CD4-positive, alpha-beta T cell (primary cell): ENCODE data around the gene CMIP. TPM values are rescaled to one million over a fixed set of nuclear protein-coding genes. Genes with fewer than 3 reads are reported as not detected.

ENCODE experiments used
- ATAC-seq: fragments of 200-7000 bp; cut with Tn5 transposase; one replicate; pipeline ENCODE4 v1.10.0; 2022; ENCODE audit warnings: mild to moderate bottlenecking; ENCODE audit not compliant: poor library complexity
- CTCF ChIA-PET: fragments of 350-600 bp; sonication (Branson Sonifier 250); formaldehyde crosslinking; loops from one replicate; lab custom pipeline; 2021; ENCODE audit warnings: antibody characterized with exemption, inconsistent platforms; lab: Charles Lee
- POLR2A ChIA-PET: fragments of 350-600 bp; sonication (Branson Sonifier 250); formaldehyde crosslinking; loops from one replicate; lab custom pipeline; 2021; ENCODE audit warnings: antibody characterized with exemption, inconsistent platforms; lab: Charles Lee
- DNase-seq, 14 experiments: peaks; one replicate each; pipeline ENCODE4 v3.0.0-alpha.2; 2013 to 2020; ENCODE audit warnings: mixed read lengths in 2 of 14
- H3K27ac ChIP-seq, 2 donors: one replicate each; pipeline versions ENCODE4 v1.5.1 to v1.7.0; 2013; ENCODE audit warnings: low read length in 2 of 2, low read depth in 1 of 2, mild to moderate bottlenecking in 1 of 2
- H3K27me3 ChIP-seq, 2 experiments: 1 replicate in 1 of 2; 2 replicates in 1 of 2; pipeline versions ENCODE4 v1.6.1 to v1.7.0; 2013; ENCODE audit warnings: low read length in 2 of 2, control low read depth in 1 of 2, mild to moderate bottlenecking in 1 of 2, moderate library complexity in 1 of 2; ENCODE audit not compliant: insufficient read depth in 2 of 2, control insufficient read depth in 1 of 2
- H3K36me3 ChIP-seq: one replicate; pipeline ENCODE4 v1.6.1; 2013; ENCODE audit warnings: low read length, control low read depth; ENCODE audit not compliant: insufficient read depth
- H3K4me1 ChIP-seq: one replicate; pipeline ENCODE4 v1.6.1; 2013; ENCODE audit warnings: low read length, control low read depth; ENCODE audit not compliant: insufficient read depth
- H3K4me3 ChIP-seq: one replicate; pipeline ENCODE4 v1.5.1; 2013; ENCODE audit warnings: mild to moderate bottlenecking, low read length, moderate library complexity
- H3K9me3 ChIP-seq, 2 experiments: 1 replicate in 1 of 2; 2 replicates in 1 of 2; pipeline versions ENCODE4 v1.6.1 to v1.7.0; 2013; ENCODE audit warnings: low read length in 2 of 2, mild to moderate bottlenecking in 2 of 2, control low read depth in 1 of 2, moderate library complexity in 1 of 2; ENCODE audit not compliant: control insufficient read depth in 1 of 2, insufficient read depth in 1 of 2
- H3K27ac Mint-ChIP-seq: one replicate; pipeline ENCODE4 v1.8.0; 2020; ENCODE audit warnings: mixed read lengths
- H3K27me3 Mint-ChIP-seq: one replicate; pipeline ENCODE4 v1.8.0; 2021; ENCODE audit warnings: mixed read lengths
- H3K36me3 Mint-ChIP-seq: one replicate; pipeline ENCODE4 v1.8.0; 2021; ENCODE audit warnings: low read depth, mixed read lengths
- H3K4me1 Mint-ChIP-seq: one replicate; pipeline ENCODE4 v1.8.0; 2021; ENCODE audit warnings: low read depth, mixed read lengths
- H3K4me3 Mint-ChIP-seq: one replicate; pipeline ENCODE4 v1.8.0; 2020; ENCODE audit warnings: mild to moderate bottlenecking, mixed read lengths
- H3K9me3 Mint-ChIP-seq: one replicate; pipeline ENCODE4 v1.8.0; 2020; ENCODE audit warnings: mixed read lengths
- intact Hi-C, 2 experiments: fragments of 100-400 bp; cut with DNase I in 1 of 2; cut with micrococcal nuclease in 1 of 2; formaldehyde crosslinking; loops; one replicate each; pipeline versions ENCODE4 v1.15.1 to v1.9.0; 2023 to 2025; cut with DNase I, micrococcal nuclease
- total RNA-seq, 174 experiments: library from RNA in 2 of 174; stranded (reverse) in 2 of 174; gene quantifications; one replicate each; pipeline ENCODE4 v1.2.3 and lab custom pipeline; 2021 to 2026
- TF ChIP-seq, protein P1 (sequence below): fragments of 200-600 bp; IDR thresholded peaks from one replicate; pipeline ENCODE4 v1.8.0; 2022; ENCODE audit warnings: antibody characterized with exemption, mild to moderate bottlenecking

Gene CMIP
- total RNA-seq, 2 experiments from 2014 or later, result 33.5 to 35.3 TPM

DNA sequence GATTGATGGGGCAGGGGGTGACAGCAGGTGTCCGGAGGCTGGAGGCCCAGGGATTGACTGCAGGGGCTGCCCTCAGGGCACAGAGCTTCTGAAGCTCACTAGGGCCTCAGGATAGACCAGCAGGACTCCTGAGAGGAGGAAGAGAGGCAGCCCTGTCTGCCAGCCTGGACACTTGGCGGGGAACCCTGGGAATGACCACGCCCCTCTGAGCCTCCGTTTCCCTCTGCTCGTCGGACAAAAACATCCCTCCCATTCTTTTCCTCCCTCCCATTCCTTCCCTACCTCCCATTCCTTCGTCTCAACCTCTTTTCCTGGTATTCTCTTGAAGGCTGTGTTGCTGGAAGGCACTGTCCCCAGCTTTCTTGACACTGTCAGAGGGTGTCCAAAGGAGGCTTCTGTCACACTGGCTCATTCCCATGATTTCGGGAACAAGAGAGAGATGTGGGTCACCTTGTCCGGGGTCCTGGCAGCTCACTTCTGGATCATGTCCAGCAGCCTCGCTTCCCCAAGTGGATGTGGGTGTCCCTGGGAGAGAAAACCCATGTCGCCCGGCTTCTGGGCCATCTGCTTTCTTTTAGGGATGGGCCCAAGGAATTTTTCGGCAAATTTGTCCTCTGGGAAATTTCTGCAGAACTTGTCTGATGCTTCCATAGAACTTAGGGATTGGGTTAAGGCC, 145.5 kb downstream of the CMIP start:
- H3K36me3 ChIP-seq, result no peaks in the 10 kb centered on the region
- H3K4me1 Mint-ChIP-seq, result peaks cover 23% of the 10 kb centered on the region
- H3K4me3 ChIP-seq, result no peak overlapping the region
- H3K27ac Mint-ChIP-seq, result no peak overlapping the region
- H3K27me3 ChIP-seq, result no peaks in the 10 kb centered on the region
- TF ChIP-seq, protein P1, sequence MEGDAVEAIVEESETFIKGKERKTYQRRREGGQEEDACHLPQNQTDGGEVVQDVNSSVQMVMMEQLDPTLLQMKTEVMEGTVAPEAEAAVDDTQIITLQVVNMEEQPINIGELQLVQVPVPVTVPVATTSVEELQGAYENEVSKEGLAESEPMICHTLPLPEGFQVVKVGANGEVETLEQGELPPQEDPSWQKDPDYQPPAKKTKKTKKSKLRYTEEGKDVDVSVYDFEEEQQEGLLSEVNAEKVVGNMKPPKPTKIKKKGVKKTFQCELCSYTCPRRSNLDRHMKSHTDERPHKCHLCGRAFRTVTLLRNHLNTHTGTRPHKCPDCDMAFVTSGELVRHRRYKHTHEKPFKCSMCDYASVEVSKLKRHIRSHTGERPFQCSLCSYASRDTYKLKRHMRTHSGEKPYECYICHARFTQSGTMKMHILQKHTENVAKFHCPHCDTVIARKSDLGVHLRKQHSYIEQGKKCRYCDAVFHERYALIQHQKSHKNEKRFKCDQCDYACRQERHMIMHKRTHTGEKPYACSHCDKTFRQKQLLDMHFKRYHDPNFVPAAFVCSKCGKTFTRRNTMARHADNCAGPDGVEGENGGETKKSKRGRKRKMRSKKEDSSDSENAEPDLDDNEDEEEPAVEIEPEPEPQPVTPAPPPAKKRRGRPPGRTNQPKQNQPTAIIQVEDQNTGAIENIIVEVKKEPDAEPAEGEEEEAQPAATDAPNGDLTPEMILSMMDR, result no peak
- intact Hi-C loops, result no loop called here
- DNase-seq (no peak), ATAC-seq (no peak)
- CTCF ChIA-PET, result no interaction called here
- POLR2A ChIA-PET, result no interaction called here
- peaks cover 29% of the 10 kb centered on the region for H3K36me3 Mint-ChIP-seq
- H3K4me3 Mint-ChIP-seq, result no peak overlapping the region
- H3K9me3 Mint-ChIP-seq, result no peaks in the 10 kb centered on the region
- no peak overlapping the region for H3K27ac ChIP-seq
- H3K9me3 ChIP-seq, result no peaks in the 10 kb centered on the region
- peaks cover 6% of the 10 kb centered on the region for H3K4me1 ChIP-seq
- no peaks in the 10 kb centered on the region for H3K27me3 Mint-ChIP-seq

- CTCF ChIA-PET, result no interaction called here
- no peaks in the 10 kb centered on the region for H3K9me3 Mint-ChIP-seq
These were observed 146.3 kb downstream of the CMIP start for GRCh38 chr16:81590714-81591544.

GRCh38 chr16:81591545-81591870, 146.9 kb downstream of the CMIP start:
- no peaks in the 10 kb centered on the region for H3K36me3 ChIP-seq
- TF ChIP-seq, protein P1, result no peak
- Mint-ChIP-seq H3K27me3 (no peaks in the 10 kb centered on the region), H3K27ac (no peak overlapping the region), H3K4me1 (peaks cover 30% of the 10 kb centered on the region), H3K9me3 (no peaks in the 10 kb centered on the region), H3K36me3 (peaks cover 21% of the 10 kb centered on the region), H3K4me3 (no peak overlapping the region)
- H3K9me3 ChIP-seq, result no peaks in the 10 kb centered on the region
- peaks cover 6% of the 10 kb centered on the region for H3K4me1 ChIP-seq
- no peak overlapping the region for H3K4me3 ChIP-seq
- DNase-seq (no peak), ATAC-seq (no peak)
- ChIA-PET CTCF (no interaction called here), POLR2A (no interaction called here)
- H3K27me3 ChIP-seq, result no peaks in the 10 kb centered on the region
- intact Hi-C loops, result no loop called here
- H3K27ac ChIP-seq, result no peak overlapping the region

More at GRCh38 chr16:81590714-81591544, 146.3 kb downstream of the CMIP start:
- ATAC-seq, result no peak
- DNase-seq, result no peak
- POLR2A ChIA-PET, result no interaction called here
- Mint-ChIP-seq H3K4me1 (peaks cover 31% of the 10 kb centered on the region), H3K27ac (peak overlapping the region; percentile 2), H3K36me3 (peaks cover 24% of the 10 kb centered on the region), H3K27me3 (no peaks in the 10 kb centered on the region), H3K4me3 (no peak overlapping the region)
- no peaks in the 10 kb centered on the region for H3K9me3 ChIP-seq
- no peak overlapping the region for H3K27ac ChIP-seq
- no peaks in the 10 kb centered on the region for H3K27me3 ChIP-seq
- TF ChIP-seq, protein P1, result no peak
- intact Hi-C loops, result no loop called here
- no peaks in the 10 kb centered on the region for H3K36me3 ChIP-seq
- no peak overlapping the region for H3K4me3 ChIP-seq
- peaks cover 6% of the 10 kb centered on the region for H3K4me1 ChIP-seq
